GM10248 (cell line): Measurements from ENCODE around the gene SETBP1.

Experiments
- CTCF ChIA-PET: fragments of 300-600 bp; sonication (Branson Sonifier 250); formaldehyde crosslinking; extraction: SDS; loops from one replicate; lab custom pipeline; 2021; ENCODE audit warnings: antibody characterized with exemption; lab: Yijun Ruan, JAX
- POLR2A ChIA-PET: fragments of 350-650 bp; sonication (Branson Sonifier 250); formaldehyde crosslinking; extraction: SDS; loops from one replicate; lab custom pipeline; 2020; ENCODE audit warnings: antibody characterized with exemption; lab: Yijun Ruan, JAX
- DNase-seq: peaks from one replicate; pipeline ENCODE4 v3.0.0; 2012; ENCODE audit errors: extremely low spot score
- CTCF ChIP-seq: IDR thresholded peaks from 2 replicates; pipeline ENCODE4 v1.5.1; 2012; ENCODE audit warnings: mild to moderate bottlenecking, low read depth; ENCODE audit errors: extremely low read depth, missing control alignments, control extremely low read depth

Gene SETBP1

GRCh38 chr18:44741085-44741484 lies 60.4 kb downstream of the SETBP1 start:
- TF ChIP-seq CTCF, result no peak
- DNase-seq, result no peak

DNA sequence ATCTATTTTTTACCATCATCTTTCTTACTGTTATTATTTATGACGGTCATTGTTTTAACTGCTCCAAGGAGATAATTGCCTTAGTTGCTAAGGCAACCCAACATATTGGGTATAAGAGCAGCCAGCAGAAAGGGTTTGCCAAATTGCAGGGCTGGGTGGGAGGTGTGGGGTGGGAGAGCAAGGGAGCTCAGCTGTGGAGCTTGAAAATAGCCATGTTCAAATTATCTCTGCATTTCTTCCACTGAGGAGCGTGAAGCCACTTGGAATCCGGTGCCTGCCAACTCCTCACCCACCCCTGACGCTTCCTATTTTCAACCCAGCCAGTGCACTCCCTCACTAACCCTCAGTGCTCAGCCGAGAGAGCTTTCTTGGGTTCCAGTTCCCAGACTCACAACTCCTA lies 60.8 kb downstream of the SETBP1 start:
- no peak for DNase-seq
- CTCF ChIA-PET, result interaction anchor here (1.2 to 1.6 kb wide), 2 partner anchors 18 kb away, joined by 3 to 4 read pairs; no protein-coding TSS in a partner anchor
- no peak for TF ChIP-seq CTCF
- POLR2A ChIA-PET, result no interaction called here

More at GRCh38 chr18:44741085-44741484, 60.4 kb downstream of the SETBP1 start:
- ChIA-PET POLR2A (no interaction called here), CTCF (interaction anchor here (1.2 to 1.6 kb wide), 2 partner anchors 17 to 19 kb away, joined by 3 to 4 read pairs; no protein-coding TSS in a partner anchor)

GRCh38 chr18:44742126-44742525 lies 61.4 kb downstream of the SETBP1 start:
- ChIA-PET CTCF (interaction anchor here (1.2 to 1.7 kb wide), 4 partner anchors 11 to 18 kb away, joined by 3 to 6 read pairs (median 4); no protein-coding TSS in a partner anchor), POLR2A (no interaction called here)
- DNase-seq, result no peak
- no peak for TF ChIP-seq CTCF

DNA sequence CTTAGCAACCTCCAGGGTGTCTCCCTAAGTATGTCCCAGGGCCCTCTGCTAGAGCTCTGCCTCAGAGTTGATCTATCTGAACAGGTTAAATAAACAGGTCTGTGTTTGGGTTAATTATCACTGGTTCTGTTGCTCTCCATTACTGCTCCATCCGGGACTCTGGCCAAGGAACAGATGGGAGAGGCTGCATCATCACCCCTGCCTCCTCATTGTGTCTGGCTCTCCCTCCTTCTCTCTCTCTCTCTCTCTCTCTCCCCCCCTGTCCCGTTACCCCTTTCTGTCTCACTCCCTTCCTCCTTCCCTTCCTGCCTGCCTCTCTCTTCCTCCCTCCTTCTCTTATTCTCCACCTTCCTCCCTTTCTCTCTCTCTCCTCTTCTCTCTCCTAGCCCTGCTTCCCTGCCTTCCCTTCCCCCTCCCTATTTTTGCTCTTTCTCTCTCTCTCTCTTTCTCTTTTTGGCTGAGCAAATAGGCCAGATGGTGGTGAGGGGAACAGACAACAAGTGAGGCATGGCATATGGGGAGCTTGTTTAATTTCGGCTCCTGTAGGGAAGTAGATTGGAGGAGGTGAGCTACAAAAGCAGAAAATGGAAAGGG lies 62.1 kb downstream of the SETBP1 start:
- CTCF ChIA-PET, result interaction anchor here (0.7 to 2.0 kb wide), 6 partner anchors 9 to 19 kb away, joined by 3 to 6 read pairs (median 4); no protein-coding TSS in a partner anchor
- TF ChIP-seq CTCF, result no peak
- no peak for DNase-seq
- POLR2A ChIA-PET, result no interaction called here

- no peak for TF ChIP-seq CTCF
- CTCF ChIA-PET, result interaction anchor here (0.7 to 2.0 kb wide), 5 partner anchors 9 to 18 kb away, joined by 3 to 6 read pairs (median 5); no protein-coding TSS in a partner anchor
- POLR2A ChIA-PET, result no interaction called here
- no peak for DNase-seq
Measured at GRCh38 chr18:44743631-44744030, 62.9 kb downstream of the SETBP1 start.

DNA sequence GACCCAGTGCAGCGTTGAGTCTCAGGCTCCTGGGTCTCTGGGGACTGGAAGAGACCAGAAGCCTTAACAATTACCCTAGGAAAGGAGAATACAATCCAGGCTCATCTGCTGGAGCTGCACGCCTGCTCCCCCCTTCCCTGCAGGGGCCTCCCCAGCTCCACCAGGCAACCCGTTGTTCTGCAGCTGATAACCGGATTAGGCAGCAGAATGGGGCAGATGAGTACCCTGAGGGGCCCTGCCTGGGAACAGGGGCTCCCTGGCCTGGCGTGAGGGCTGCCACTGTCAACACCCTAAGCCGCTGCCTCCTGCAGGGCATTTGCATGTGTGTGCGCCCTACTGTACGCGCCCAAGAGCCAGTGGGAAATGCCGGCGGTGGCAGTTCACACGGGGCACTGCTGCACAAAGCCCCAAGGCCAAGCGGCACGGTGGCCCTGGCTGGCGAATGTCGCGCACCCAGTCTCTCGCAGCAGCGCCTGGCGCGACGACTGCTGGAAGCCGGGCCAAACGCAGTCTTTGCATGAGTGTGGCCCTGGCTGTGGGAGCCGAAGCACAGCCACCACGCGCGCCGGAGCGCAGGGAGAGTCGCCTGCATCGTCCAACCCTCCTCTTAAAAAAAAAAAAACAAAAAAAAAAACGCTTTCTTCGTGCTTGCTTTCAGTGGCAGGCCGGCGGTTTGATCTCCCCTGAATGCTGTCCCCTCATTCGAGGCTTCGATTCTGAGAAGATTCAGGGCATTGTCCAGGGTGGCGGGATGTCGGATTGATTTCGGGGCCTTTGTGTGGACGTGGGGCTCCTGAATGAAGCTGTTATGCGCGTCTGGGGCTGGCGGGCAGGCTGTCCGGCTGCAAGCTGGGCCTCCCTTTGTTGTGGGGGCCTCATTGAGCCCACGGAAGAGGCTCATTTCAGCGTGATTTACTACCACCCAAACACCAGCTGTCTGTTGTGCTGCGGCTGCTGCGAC lies 63.8 kb downstream of the SETBP1 start:
- ChIA-PET POLR2A (no interaction called here), CTCF (interaction anchor here (1.0 to 2.0 kb wide), 4 partner anchors 11 to 32 kb away, joined by 3 to 6 read pairs (median 5); no protein-coding TSS in a partner anchor)
- TF ChIP-seq CTCF, result no peak
- DNase-seq, result no peak
